ENCODE measurements around the gene COL5A1.

GRCh38 chr9:134792627-134793026, 151.0 kb downstream of the COL5A1 start:
- TF ChIP-seq GATA2 (IDR thresholded peaks at IDR 0.05; ENCODE audit: low read depth, low read length) (no peak), GATA3 (IDR thresholded peaks at IDR 0.05; ENCODE audit: low read depth, low read length) (no peak)

All from SH-SY5Y (cell line).